Thoracic aorta (tissue), 2 donors: ENCODE results near the gene TRAPPC4. TPM values are rescaled to one million over a fixed set of nuclear protein-coding genes. Genes with fewer than 3 reads are reported as not detected.

ENCODE experiments used
- ATAC-seq: fragments of 150-250 bp; one replicate; pipeline ENCODE4 v1.8.0; 2017; ENCODE audit warnings: low read depth; ENCODE audit not compliant: insufficient number of reproducible peaks, low FRiP score
- DNase-seq: peaks from one replicate; pipeline ENCODE4 v3.0.0-alpha.2; 2020; ENCODE audit warnings: low spot score
- H3K27ac ChIP-seq, 2 donors: fragments of 200-600 bp; sonication (generic); 1 replicate in 1 of 2; 2 replicates in 1 of 2; pipeline ENCODE4 v1.5.1; 2016; ENCODE audit warnings: mild to moderate bottlenecking in 2 of 2, moderate library complexity in 2 of 2
- H3K27me3 ChIP-seq: fragments of 200-600 bp; sonication (generic); replicated peaks from 2 replicates; pipeline ENCODE4 v1.6.0; 2016; ENCODE audit warnings: mild to moderate bottlenecking; ENCODE audit not compliant: insufficient read depth
- H3K36me3 ChIP-seq: fragments of 200-600 bp; sonication (generic); one replicate; pipeline ENCODE4 v1.5.1; 2016
- H3K4me1 ChIP-seq, 2 donors: fragments of 200-600 bp; sonication (generic); 1 replicate in 1 of 2; 2 replicates in 1 of 2; pipeline versions ENCODE4 v1.5.1 to v1.6.0; 2016; ENCODE audit warnings: low read depth in 2 of 2, mild to moderate bottlenecking in 1 of 2; ENCODE audit not compliant: control insufficient read depth in 1 of 2
- H3K4me3 ChIP-seq: fragments of 200-600 bp; sonication (generic); 2 replicates; pipeline ENCODE4 v1.5.1; 2016; ENCODE audit warnings: mild to moderate bottlenecking
- H3K9me3 ChIP-seq: fragments of 200-600 bp; sonication (generic); 2 replicates; pipeline ENCODE4 v1.5.1; 2016
- CTCF ChIP-seq: fragments of 200-600 bp; sonication (generic); IDR thresholded peaks from one replicate; pipeline ENCODE4 v1.5.1; 2019; ENCODE audit warnings: antibody characterized with exemption
- total RNA-seq, 2 donors: library from RNA; depleted of rRNA; stranded (reverse); fragments of >200 nt; gene quantifications; one replicate each; pipeline versions ENCODE4 v1.1.0 to v1.2.3, GENCODE V29; 2016

TRAPPC4 gene
- total RNA-seq, 2 donors from 2014 or later, result 58.2 to 63.0 TPM

GRCh38 chr11:119027561-119028345 lies 9.2 kb downstream of the TRAPPC4 start:
- peaks cover 14% of the 10 kb centered on the region for H3K36me3 ChIP-seq
- no peak overlapping the region for H3K4me3 ChIP-seq
- peaks cover 8 to 42% of the 10 kb centered on the region in 2 donors for H3K4me1 ChIP-seq

GRCh38 chr11:119028346-119029068 lies 9.9 kb downstream of the TRAPPC4 start:
- DNase-seq, result no peak
- TF ChIP-seq CTCF, result no peak
- Histone ChIP-seq H3K27me3 (no peaks in the 10 kb centered on the region), H3K9me3 (no peaks in the 10 kb centered on the region), H3K36me3 (peaks cover 9% of the 10 kb centered on the region), H3K27ac (no peak overlapping the region), H3K4me3 (no peak overlapping the region), H3K4me1 (peaks cover 8 to 38% of the 10 kb centered on the region in 2 donors)
- no peak for ATAC-seq

More at GRCh38 chr11:119027561-119028345, 9.2 kb downstream of the TRAPPC4 start:
- TF ChIP-seq CTCF, result no peak
- no peak for ATAC-seq
- DNase-seq, result no peak
- Histone ChIP-seq H3K27me3 (no peaks in the 10 kb centered on the region), H3K9me3 (no peaks in the 10 kb centered on the region), H3K27ac (no peak overlapping the region)

- peaks cover 7% of the 10 kb centered on the region for H3K36me3 ChIP-seq
- no peak overlapping the region for H3K4me3 ChIP-seq
- H3K9me3 ChIP-seq, result no peaks in the 10 kb centered on the region
- no peak for TF ChIP-seq CTCF
- no peaks in the 10 kb centered on the region for H3K27me3 ChIP-seq
- H3K27ac ChIP-seq, result no peak overlapping the region
- ATAC-seq, result no peak
- peaks cover 8 to 34% of the 10 kb centered on the region in 2 donors for H3K4me1 ChIP-seq
- DNase-seq, result no peak
Measured at GRCh38 chr11:119029069-119029339, 10.4 kb downstream of the TRAPPC4 start.

GRCh38 chr11:119029340-119030028 lies 10.9 kb downstream of the TRAPPC4 start:
- Histone ChIP-seq H3K27me3 (no peaks in the 10 kb centered on the region), H3K4me1 (peaks cover 8 to 31% of the 10 kb centered on the region in 2 donors), H3K9me3 (no peaks in the 10 kb centered on the region), H3K27ac (peak overlapping the region; percentile 58 to 73), H3K4me3 (peak overlapping the region; percentile 94), H3K36me3 (peaks cover 7% of the 10 kb centered on the region)
- DNase-seq (no peak), ATAC-seq (no peak)
- TF ChIP-seq CTCF, result no peak

GRCh38 chr11:119030029-119030328 lies 11.4 kb downstream of the TRAPPC4 start:
- Histone ChIP-seq H3K27ac (peak overlapping the region; percentile 58 to 73), H3K4me3 (peak overlapping the region; percentile 94), H3K4me1 (peaks cover 8 to 26% of the 10 kb centered on the region in 2 donors), H3K9me3 (no peaks in the 10 kb centered on the region), H3K27me3 (no peaks in the 10 kb centered on the region), H3K36me3 (peaks cover 4% of the 10 kb centered on the region)
- ATAC-seq (no peak), DNase-seq (no peak)
- TF ChIP-seq CTCF, result no peak
